Suppressor macrophage treated with lipopolysaccharide for 1 hour (primary cell): ENCODE data around the gene MPZL3.

Source experiments
- DNase-seq, 3 donors: peaks; one replicate each; pipeline ENCODE4 v3.0.0-alpha.2; 2020 to 2022

The MPZL3 gene

DNA sequence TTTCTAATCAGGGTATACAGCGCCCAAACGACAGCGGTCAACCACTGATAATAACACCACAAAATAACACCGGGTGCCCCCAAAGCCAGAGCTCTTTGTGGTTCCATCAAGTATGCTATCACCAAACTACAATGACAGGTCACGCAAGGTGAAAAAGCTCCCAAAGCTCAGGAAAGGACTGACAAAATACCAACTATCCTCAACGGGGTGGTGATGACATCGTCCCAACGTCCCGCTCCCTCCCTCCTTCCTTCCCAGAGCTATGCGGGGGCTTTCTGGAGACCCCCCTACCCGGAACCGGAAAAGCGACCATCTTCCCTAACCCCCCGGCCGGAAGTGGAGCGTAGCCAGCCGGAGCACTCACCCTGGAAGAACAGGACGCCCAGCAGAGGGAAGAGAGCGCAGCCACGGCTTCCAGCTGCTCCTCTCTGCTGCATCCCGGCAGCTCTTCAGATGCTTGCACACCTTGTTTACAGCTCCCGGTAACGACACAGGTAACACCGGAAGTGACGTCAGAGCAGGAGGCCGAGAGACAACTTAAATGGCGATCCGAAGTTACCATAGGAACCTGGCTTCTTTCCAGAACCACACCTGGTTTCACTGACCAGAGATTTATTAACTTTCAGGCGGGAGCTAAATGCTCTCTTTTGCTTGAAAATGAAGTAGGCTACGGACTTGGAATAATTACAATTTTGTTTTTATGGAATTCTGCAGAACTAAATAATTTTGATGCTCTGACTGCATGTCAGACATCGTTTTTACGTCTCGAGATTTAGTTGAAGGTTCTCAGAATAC lies at the start of gene MPZL3:
MPZL3 (minus strand) TSS at position 508 of the 795 bp plus-strand sequence; CDS start at position 437, 71 bp downstream.
- peak; percentile 47 to 58 (median 56) for DNase-seq

DNA sequence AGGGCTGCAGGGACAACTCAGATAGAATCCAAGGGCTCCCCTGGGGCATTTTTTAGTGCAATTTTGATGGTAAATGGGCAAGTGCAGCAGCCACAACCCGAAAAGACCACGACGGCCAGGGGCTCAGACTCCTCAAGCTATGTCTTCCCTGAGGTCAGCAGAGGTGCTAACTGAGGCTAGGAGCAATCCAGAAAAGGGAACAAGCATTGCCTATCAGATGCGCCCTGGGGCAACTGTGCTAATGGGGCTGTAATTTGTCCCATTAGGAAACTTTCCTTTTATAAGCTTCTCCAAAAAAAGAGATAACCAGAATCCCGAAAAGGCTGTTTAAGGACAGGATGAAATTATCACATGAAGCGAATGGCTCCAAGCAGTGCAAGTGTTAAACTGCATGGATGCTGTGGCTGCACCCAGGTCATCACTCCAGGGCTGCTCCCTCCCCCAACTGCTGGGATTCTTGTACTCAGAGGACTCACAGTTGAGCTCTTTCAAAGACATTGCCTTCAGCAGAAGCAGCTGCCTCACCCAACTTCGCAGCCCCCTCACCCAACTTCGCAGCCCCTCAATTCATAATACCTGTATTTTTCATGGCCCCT lies 49.5 kb upstream of the MPZL3 start:
- DNase-seq = no peak

DNA sequence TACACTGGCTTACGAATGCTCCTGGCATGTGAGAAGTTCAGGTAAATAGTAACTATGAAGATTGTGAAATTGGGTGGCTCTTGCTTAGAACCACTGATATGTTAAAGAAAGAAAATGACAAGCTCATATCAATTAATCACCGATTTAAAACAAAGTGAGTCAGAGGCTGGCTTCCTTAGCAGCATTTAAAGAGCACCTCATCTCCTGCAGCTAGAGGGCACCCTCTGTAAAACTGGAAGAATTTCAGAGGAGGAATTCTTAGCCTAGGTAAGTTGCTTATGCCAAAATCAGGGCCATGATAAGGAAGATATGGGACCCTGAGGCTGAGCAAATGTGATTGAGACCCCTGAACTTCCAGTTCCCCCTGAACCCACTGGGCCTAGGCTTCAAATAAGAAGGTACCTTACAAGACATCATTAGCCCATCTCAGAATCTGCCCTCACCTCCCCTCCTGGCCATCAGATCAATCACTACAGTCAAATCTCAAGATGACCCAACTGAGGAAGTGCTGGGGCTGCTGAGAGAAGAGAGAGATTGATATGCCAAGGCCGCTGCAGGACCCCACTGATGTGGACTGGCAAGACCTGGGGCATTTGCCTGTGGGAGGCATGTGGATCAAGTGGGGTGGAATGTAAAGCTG lies 43.8 kb upstream of the MPZL3 start:
- DNase-seq = peak; percentile 68 to 77 (median 75)

GRCh38 chr11:118295199-118295598 lies 43.0 kb upstream of the MPZL3 start:
- DNase-seq = no peak

DNA sequence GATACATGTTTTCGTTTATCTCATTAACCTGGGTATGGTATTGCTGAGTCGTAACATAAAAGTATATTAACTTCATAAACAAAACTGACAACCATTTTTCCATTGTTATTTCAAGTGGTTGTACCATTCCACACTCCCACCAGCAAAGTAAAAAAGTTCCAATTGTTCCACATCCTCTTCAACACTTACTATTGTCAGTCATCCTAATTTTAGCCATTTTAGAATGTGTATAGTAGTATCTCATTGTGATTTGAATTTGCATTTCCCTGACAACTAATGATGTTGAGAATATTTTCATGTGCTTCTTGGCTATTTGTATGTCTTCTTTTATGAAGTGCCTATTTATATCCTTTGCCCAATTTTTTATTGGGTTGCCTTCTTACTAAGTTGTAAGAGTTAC lies 41.9 kb upstream of the MPZL3 start:
- DNase-seq = no peak

GRCh38 chr11:118291477-118292135 lies 39.4 kb upstream of the MPZL3 start:
- peak; percentile 72 to 90 (median 84) for DNase-seq

- DNase-seq = peak; percentile 69 to 82 (median 77)
Measured at GRCh38 chr11:118290923-118291322, 38.8 kb upstream of the MPZL3 start.

DNA sequence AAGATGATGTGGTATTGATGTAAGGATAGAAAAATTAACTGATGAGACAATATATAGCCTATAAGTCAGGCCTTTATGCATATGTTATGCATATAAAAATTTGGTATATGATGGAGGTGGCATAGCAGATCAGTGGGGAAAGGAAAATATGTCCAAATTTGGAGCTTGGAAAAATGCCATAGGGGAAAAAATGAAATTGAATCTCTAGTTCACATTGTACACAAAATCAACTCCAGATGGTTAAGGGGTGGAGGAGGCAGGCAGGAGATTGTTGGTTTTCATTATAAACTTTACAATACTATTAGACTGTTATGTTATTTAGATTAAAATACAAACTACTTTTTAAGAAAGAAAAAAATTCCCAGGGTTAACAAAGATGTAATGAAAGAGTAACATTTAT lies 37.2 kb upstream of the MPZL3 start:
- no peak for DNase-seq

GRCh38 chr11:118287006-118287405 lies 34.8 kb upstream of the MPZL3 start:
- no peak for DNase-seq

DNA sequence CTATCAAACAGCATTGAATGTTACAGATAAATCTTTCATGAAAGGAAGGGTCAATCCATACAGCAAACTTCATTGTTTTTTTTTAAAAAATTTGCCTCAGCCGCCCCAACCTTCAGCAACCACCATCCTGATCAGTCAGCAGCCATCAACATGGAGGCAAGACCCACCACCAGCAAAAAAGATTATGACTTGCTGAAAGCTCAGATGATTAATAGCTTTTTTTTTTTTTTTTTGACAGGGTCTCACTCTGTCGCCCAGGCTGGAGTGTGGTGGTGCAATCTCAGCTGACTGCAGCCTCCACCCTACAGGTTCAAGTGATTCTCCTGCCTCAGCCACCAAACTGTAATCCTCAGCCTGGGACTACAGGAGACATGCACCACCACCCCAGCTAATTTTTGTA lies 34.4 kb upstream of the MPZL3 start:
- DNase-seq = no peak

DNA sequence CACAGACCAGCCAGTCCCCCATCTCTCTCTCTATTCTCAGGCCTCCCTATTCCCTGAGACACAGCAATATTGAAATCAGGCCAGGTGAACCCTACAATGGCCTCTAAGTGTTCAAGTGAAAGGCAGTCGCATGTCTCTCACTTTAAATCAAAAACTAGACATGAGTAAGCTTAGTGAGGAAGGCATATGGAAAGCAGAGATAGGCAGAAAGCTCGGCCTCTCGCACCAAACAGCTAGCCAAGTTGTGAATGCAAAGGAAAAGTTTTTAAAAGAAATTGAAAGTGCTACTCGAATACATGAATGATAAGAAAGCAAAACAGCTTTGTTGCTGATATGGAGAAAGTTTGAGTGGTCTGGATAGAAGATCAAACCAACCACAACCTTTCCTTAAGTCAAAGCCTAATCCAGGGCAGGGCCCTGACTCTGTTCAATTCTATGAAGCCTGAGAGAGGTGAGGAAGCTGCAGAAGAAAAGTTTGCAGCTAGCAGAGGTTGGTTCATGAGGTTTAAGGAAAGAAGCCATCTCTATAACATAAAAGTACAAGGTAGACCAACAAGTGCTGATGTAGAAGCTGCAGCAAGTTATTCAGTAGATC lies 31.7 kb upstream of the MPZL3 start:
- DNase-seq = no peak

DNA sequence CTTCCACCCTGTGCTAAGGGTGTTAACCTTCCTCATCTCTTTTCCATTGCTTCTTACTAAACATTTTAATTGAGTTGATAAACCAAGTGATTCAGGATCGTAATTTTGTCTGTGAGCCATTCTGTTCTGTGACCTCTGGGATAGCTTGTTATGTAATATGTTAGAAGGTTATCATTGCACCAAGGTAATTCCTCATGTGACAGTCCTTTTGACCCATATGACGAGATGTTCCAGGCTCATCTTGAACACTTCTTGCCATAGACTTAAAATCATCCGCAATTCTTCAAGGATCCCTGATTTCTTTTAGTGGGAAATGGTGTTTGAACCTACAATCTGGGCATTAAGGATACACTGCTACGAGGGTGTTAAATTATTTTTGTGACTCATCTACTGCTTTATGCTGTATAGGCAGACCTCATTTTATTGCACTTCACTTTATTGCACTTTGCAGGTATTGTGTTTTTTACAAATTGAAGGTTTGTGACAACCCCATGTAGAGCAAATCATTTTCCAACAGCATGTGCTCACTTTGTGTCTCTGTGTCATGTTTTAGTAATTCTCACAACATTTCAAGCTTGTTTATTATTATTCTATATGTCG lies 31.0 kb upstream of the MPZL3 start:
- DNase-seq = no peak

GRCh38 chr11:118282606-118283005 lies 30.4 kb upstream of the MPZL3 start:
- DNase-seq = no peak

DNA sequence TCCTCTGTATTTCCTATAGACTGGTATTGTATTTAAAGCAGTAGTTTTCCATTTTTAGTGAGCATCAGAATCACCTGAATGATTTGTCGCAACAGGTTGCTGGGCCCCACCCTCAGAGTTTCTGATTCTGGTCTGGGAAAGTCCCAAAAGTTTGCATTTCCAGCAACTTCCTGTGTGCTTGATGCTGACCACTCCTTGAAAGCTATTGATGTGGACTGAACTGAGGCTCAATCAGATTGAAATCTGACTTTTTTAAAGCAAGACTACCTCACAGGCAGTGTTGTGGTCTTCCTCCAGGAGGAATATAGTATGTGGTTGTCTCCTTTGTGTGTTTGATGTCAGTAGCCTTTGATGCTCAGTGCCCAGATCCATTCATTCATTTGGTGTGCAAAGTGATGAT lies 29.1 kb upstream of the MPZL3 start:
- peak in 1 of 3 donors; percentile 25 for DNase-seq

GRCh38 chr11:118277312-118277711 lies 25.1 kb upstream of the MPZL3 start:
- DNase-seq = no peak

DNA sequence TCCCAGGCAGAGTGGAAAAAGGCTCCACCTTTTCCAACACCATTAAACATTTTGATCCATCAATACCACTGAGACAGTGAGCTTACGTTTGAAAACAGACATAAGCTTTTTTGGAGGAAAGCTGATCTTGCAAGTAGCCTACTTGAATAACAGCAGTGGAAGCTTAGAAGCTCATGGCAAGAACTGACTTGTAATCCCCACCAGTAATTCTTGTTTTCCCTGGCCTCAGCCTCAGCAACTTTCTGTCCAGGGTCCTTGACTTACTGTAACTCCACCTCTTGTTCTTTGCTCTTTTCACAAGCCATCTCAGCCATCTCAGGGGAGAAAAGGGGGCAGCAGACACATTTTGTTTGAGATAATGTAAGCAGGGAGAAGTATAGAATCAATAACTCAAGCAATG lies 24.3 kb upstream of the MPZL3 start:
- no peak for DNase-seq

- no peak for DNase-seq
Measured at GRCh38 chr11:118275176-118275575, 23.0 kb upstream of the MPZL3 start.

- DNase-seq = no peak
Measured at GRCh38 chr11:118274186-118274585, 22.0 kb upstream of the MPZL3 start.

DNA sequence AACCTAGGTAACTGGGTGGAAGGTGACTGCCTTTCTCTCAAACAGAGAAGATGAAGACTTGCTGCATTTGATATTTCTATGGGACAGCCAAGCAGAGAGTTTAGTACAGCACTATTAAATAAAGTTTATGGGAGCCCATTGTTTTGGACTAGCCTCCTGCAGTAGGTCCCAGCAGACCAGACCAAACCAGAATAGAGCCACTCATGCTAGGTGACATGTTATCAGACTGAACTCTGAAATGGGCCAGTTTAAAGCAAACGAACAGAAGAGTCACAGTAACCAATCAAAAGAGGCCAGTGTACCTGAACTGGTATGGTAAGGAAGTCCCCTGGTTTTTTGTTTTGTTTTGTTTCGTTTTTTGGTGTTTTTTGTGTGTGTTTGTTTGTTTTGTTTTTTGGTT lies 19.8 kb upstream of the MPZL3 start:
- no peak for DNase-seq

DNA sequence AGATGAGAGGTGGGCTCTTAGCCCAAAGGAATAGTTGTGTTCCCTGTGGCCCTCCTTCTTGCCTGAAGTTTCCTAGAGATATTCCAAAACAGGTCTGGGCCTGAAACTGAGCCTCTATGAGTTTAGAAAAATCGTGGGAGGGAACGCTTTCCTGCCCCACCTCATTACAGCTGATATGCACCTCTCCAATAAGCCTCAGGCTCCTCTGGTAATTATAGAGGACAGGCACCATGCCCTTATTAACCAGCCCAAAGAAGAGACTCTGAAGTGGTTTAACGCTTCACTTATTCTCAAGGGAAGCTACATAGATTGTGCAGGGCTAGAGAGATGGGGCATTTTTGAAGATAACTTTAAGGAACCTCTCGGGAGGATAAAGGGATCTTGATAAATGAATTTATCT lies 15.3 kb upstream of the MPZL3 start:
- no peak for DNase-seq

DNA sequence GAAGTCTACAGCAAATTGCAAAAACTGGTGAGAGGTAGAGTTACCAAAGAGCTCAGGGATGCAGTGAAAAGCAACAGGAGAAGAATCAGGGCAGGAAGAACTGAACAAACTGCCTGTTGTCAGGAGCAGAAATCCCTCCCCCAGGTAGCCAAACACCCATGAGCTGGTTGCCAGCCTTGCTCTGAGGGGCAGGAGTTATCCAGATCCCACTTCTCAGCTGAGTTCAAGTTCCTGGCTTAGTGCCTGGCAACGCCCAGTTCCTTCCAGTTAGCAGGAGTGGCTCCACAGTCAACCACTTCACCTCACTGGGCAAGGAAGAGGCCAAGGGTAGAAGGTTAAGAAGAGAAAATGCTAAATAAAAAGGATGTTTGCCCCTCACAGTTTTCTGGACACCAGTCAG lies 13.8 kb upstream of the MPZL3 start:
- no peak for DNase-seq

- no peak for DNase-seq
Measured at GRCh38 chr11:118264569-118265465, 12.7 kb upstream of the MPZL3 start.
